Type B pancreatic cell (in vitro differentiated cells): ENCODE data around the gene NUDT17. TPM values are rescaled to one million over a fixed set of nuclear protein-coding genes. Genes with fewer than 3 reads are reported as not detected.

Experiments used
- DNase-seq: peaks from one replicate; pipeline ENCODE4 v3.0.0; 2021; ENCODE audit warnings: mixed read lengths; ENCODE audit not compliant: unreplicated experiment; ENCODE audit errors: extremely low spot score
- H3K27ac Mint-ChIP-seq: 2 replicates; pipeline ENCODE4 v1.8.0; 2021; ENCODE audit warnings: mild to moderate bottlenecking, mixed read lengths
- H3K27me3 Mint-ChIP-seq: 2 replicates; pipeline ENCODE4 v1.8.0; 2021; ENCODE audit warnings: mixed read lengths
- H3K36me3 Mint-ChIP-seq: 2 replicates; pipeline ENCODE4 v1.8.0; 2021; ENCODE audit warnings: mixed read lengths
- H3K4me1 Mint-ChIP-seq: one replicate; pipeline ENCODE4 v1.8.0; 2021; ENCODE audit warnings: mixed read lengths; ENCODE audit not compliant: unreplicated experiment
- H3K4me3 Mint-ChIP-seq: 2 replicates; pipeline ENCODE4 v1.8.0; 2021; ENCODE audit warnings: mild to moderate bottlenecking, mixed read lengths
- H3K9me3 Mint-ChIP-seq: 2 replicates; pipeline ENCODE4 v1.8.0; 2021; ENCODE audit warnings: mixed read lengths
- total RNA-seq: library from RNA; stranded (reverse); gene quantifications from 2 replicates; pipeline ENCODE4 v1.2.1, GENCODE V29; 2021; ENCODE audit warnings: low replicate concordance
- TF ChIP-seq, protein P1 (sequence below): fragments of 200-600 bp; sonication (generic); conservative IDR thresholded peaks from 2 replicates; pipeline ENCODE4 v1.5.0; 2021; ENCODE audit warnings: antibody characterized with exemption, mild to moderate bottlenecking

The NUDT17 gene
- total RNA-seq, 1 donor from 2014 or later: 4.0 TPM

DNA sequence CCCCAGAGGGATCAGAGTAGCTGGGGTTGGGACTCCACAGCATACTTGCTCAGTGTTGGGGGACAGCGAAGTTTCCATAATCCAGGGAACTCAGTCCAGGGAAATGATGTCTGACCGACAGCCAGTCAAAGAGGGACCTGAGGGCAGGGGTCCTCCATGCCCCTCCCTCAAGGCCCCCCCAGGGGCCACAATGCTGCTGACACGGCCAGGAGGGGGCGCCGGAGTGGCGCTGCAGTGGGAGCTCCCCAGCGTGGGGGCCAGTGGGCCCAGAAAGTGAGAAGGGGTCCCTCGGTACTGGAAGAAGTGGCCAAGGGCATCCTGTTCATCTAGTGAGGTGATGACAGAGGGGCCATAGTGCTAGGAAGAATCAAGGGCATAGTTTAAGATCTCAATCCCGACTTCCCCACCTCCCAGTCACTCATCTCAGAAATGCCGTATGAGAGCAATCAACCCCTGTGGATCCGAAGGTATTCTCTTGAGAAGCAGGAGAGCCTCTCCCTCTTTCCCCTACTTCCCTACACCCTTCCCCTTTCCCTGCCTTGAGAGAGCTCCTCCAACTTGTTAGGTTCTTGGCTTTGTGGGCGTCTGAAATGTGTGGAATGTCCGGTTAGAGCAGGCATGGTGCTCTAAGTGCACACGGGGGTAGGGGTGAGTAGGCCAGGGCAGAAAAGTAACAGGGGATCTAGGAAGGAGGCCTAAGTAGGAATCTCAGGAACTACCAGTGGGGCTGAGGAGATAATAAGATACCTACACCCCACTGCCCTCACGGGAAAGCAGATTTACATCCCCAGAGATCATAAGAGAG, 4.1 kb downstream of the NUDT17 start:
- no peak overlapping the region for H3K27ac Mint-ChIP-seq
- DNase-seq: no peak

DNA sequence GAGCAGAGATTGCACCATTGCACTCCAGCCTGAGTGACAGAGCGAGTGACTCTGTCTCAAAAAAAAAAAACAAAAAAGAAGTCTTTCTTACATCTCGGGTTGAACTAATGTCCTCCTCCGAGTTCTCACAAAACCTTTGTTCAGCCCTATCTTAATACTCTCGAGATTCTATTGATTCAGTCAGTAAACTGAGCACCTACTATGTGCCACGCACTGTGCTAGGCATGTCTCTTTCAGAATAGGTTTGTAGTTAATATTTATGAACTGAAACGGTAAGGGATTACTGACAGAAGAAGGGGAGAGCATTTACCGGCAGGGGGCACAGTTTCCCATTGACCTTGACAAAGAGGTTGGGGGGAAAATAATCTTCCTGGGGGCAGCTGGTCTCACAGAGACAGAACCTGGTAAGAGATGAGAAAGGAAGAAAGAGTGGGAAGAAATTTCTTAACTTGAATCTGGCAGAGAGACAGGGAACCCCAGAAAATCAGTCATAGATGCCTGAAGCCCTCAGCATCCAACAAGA, 10.1 kb downstream of the NUDT17 start:
- H3K4me1 Mint-ChIP-seq: peaks cover 5% of the 10 kb centered on the region
- TF ChIP-seq, protein P1, sequence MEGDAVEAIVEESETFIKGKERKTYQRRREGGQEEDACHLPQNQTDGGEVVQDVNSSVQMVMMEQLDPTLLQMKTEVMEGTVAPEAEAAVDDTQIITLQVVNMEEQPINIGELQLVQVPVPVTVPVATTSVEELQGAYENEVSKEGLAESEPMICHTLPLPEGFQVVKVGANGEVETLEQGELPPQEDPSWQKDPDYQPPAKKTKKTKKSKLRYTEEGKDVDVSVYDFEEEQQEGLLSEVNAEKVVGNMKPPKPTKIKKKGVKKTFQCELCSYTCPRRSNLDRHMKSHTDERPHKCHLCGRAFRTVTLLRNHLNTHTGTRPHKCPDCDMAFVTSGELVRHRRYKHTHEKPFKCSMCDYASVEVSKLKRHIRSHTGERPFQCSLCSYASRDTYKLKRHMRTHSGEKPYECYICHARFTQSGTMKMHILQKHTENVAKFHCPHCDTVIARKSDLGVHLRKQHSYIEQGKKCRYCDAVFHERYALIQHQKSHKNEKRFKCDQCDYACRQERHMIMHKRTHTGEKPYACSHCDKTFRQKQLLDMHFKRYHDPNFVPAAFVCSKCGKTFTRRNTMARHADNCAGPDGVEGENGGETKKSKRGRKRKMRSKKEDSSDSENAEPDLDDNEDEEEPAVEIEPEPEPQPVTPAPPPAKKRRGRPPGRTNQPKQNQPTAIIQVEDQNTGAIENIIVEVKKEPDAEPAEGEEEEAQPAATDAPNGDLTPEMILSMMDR: no peak
- H3K9me3 Mint-ChIP-seq: no peaks in the 10 kb centered on the region
- no peak for DNase-seq
- peaks cover 28% of the 10 kb centered on the region for H3K36me3 Mint-ChIP-seq
- H3K4me3 Mint-ChIP-seq: no peak overlapping the region
- no peak overlapping the region for H3K27ac Mint-ChIP-seq
- H3K27me3 Mint-ChIP-seq: no peaks in the 10 kb centered on the region

More for the DNA sequence above, 4.1 kb downstream of the NUDT17 start:
- Mint-ChIP-seq H3K36me3 (peaks cover 23% of the 10 kb centered on the region), H3K4me3 (no peak overlapping the region), H3K4me1 (peaks cover 5% of the 10 kb centered on the region), H3K9me3 (no peaks in the 10 kb centered on the region), H3K27me3 (no peaks in the 10 kb centered on the region)
- TF ChIP-seq, protein P1: peak; percentile 33

DNA sequence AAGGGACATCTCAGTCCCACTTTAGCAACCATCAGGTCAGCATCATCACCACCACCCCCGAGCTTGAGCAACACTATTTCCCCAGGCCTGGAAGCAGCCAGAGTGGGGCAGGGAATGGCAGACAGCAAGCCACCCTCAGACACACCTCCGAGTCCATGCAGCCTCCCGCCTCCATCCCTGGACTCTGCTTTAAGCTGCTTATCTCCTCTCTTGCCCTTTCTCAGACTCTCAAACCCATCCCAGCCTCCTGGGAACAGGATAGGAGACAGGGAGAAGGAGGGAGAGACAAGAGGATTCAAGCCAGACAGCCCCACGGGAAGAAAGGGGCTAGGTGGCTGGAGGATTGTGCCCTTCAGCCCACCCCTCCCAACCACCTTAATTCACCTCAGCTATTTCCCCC, 11.7 kb downstream of the NUDT17 start:
- TF ChIP-seq, protein P1: no peak
- H3K9me3 Mint-ChIP-seq: no peaks in the 10 kb centered on the region
- DNase-seq: no peak
- H3K4me3 Mint-ChIP-seq: peak overlapping the region; percentile 64
- no peak overlapping the region for H3K27ac Mint-ChIP-seq
- no peaks in the 10 kb centered on the region for H3K27me3 Mint-ChIP-seq
- peaks cover 21% of the 10 kb centered on the region for H3K36me3 Mint-ChIP-seq
- peaks cover 5% of the 10 kb centered on the region for H3K4me1 Mint-ChIP-seq

DNA sequence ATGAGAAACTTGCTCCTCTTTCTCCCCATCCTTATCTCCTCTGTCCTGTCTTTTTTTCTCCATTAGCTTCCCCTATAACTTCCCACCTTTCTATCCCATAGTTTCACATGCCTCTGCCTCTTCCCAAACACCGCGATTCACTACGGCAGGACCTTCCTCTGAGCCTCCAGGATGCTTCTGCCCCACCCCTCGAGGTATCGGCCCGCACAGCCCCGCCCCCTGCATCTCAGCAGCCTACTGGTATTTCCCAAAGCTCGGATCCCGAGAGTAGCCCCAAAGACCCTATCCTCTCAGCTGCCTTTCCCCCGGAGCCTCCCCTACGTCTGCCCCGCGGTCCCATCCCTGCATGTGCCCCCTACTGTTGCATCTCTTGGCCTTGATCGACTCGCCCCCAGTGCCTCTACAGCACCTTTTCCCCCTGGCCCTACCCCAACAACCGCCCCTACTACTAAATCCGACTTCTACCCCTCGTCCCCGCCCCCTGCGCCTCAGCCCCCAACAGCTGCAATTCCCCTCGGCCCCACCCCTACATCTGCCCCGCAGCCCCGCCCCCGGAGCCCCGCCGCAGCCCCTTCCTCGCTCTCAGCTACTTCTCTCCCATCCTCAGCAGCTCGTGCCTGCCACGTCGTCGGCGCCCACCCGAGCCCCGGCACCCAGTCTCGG, 12.9 kb downstream of the NUDT17 start:
- peak overlapping the region; percentile 99 for H3K4me3 Mint-ChIP-seq
- H3K36me3 Mint-ChIP-seq: peaks cover 15% of the 10 kb centered on the region
- H3K4me1 Mint-ChIP-seq: peaks cover 5% of the 10 kb centered on the region
- H3K9me3 Mint-ChIP-seq: no peaks in the 10 kb centered on the region
- peak overlapping the region; percentile 91 for H3K27ac Mint-ChIP-seq
- no peak for DNase-seq
- H3K27me3 Mint-ChIP-seq: peaks cover 5% of the 10 kb centered on the region
- TF ChIP-seq, protein P1: no peak

DNA sequence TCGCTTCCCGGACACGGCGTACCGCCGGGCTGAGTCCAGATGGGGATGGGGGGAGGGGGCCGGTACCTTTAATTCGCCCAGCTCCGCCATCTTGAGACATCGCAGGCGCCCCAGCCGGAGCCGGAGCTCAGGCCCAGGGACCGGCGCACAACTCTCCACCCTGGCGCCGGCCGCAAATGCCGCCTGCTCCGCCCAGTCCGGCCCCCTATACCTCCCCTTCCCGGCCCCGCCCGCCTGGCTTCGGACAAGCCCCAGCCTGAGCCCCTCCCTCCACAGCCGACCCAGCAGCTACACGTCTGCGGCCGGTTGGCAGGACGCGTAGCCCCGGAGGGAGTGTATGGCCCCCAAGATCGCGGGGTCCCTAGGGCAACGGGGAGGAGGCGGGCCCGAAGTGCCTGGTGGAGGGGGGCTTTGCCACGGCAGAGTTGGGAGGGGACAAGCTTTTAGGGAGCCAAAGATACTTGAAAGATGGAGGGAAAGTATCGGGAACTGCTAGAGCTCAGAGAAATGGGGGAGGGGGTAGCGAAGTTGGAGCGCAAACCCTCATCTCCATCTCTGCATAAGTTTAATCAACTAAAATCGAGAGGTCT, 13.6 kb downstream of the NUDT17 start, which contains the start of gene PIAS3:
PIAS3 (minus strand) TSS at position 181 of the 590 bp plus-strand sequence; CDS start at position 90, 91 bp downstream.
- TF ChIP-seq, protein P1: no peak
- H3K27me3 Mint-ChIP-seq: peaks cover 8% of the 10 kb centered on the region
- H3K27ac Mint-ChIP-seq: peak within 1 kb of the TSS; percentile 91
- peak within 1 kb of the TSS; percentile 99 for H3K4me3 Mint-ChIP-seq
- H3K36me3 Mint-ChIP-seq: peaks cover 12% of the 10 kb centered on the region
- peak; percentile 95 for DNase-seq
- H3K4me1 Mint-ChIP-seq: peaks cover 5% of the 10 kb centered on the region
- no peaks in the 10 kb centered on the region for H3K9me3 Mint-ChIP-seq
